ENCODE measurements around the gene TRMT11. TPM values are rescaled to one million over a fixed set of nuclear protein-coding genes. Genes with fewer than 3 reads are reported as not detected.

TRMT11 gene
- total and polyA plus RNA-seq, 2 of the 8 experiments (the other 6 are each of a cell fraction or from before 2014, with no cell fraction given), result 19.7 to 32.4 TPM

GRCh38 chr6:126015863-126016262, 29.5 kb downstream of the TRMT11 start:
- Histone ChIP-seq H3K4ac (replicated peaks; ENCODE audit: insufficient read length, low read depth, low read length) (no peak overlapping the region), H3K18ac (ENCODE audit: extremely low read depth, low read length) (no peak overlapping the region), H3K9me3 (ENCODE audit: insufficient read depth in 2 of 2, low read depth in 1 of 2, low read length in 1 of 2) (no peaks in the 10 kb centered on the region), H3K27me3 (replicated peaks in 1 of 4; ENCODE audit: control insufficient read depth in 3 of 4, extremely low read depth in 1 of 4, insufficient read depth in 3 of 4, low read length in 3 of 4) (no peaks in the 10 kb centered on the region), H4K8ac (ENCODE audit: extremely low read depth, insufficient read depth, low read length) (no peak overlapping the region), H4K91ac (replicated peaks; ENCODE audit: insufficient read length, low read length) (no peak overlapping the region), H3K4me3 (ENCODE audit: extremely low read depth in 1 of 4, insufficient read depth in 2 of 4, low read depth in 3 of 4, low read length in 4 of 4) (no peak overlapping the region), H2BK5ac (ENCODE audit: low read depth, low read length) (no peak overlapping the region), H3K14ac (ENCODE audit: insufficient read length) (no peak overlapping the region), H4K20me1 (replicated peaks in 1 of 2; ENCODE audit: control insufficient read depth in 1 of 2, insufficient read depth in 2 of 2, low read length in 2 of 2) (no peaks in the 10 kb centered on the region), H3K27ac (ENCODE audit: low read depth, low read length) (no peak overlapping the region), H3K36me3 (ENCODE audit: control insufficient read depth in 2 of 4, insufficient read depth in 4 of 4, low read length in 3 of 4) (peaks cover 2 to 73% (median 39%) of the 10 kb centered on the region in 4 experiments; a peak in 7 of 8 replicates), H2BK12ac (ENCODE audit: low read depth, low read length) (no peak overlapping the region), H3K4me2 (ENCODE audit: insufficient read depth in 1 of 2, low read depth in 2 of 2, low read length in 2 of 2) (no peak overlapping the region), H4K5ac (ENCODE audit: insufficient read length, low read depth, low read length) (no peak overlapping the region), H3K23ac (ENCODE audit: insufficient read length) (no peak overlapping the region), H2BK15ac (ENCODE audit: low read length) (no peak overlapping the region), H3K79me1 (ENCODE audit: low read depth, low read length) (no peaks in the 10 kb centered on the region), H3K4me1 (replicated peaks in 1 of 4; ENCODE audit: control insufficient read depth in 3 of 4, insufficient read depth in 4 of 4, low read length in 3 of 4) (no peaks in the 10 kb centered on the region), H2AK5ac (ENCODE audit: low read depth, low read length) (no peak overlapping the region), H2BK120ac (replicated peaks; ENCODE audit: low read depth, low read length) (no peak overlapping the region), H3K23me2 (ENCODE audit: low read depth, low read length) (no peaks in the 10 kb centered on the region), H3K79me2 (ENCODE audit: control insufficient read depth in 1 of 2, insufficient read depth in 2 of 2, low read length in 2 of 2) (no peaks in the 10 kb centered on the region), H3K56ac (replicated peaks; ENCODE audit: insufficient read length, low read depth, low read length) (no peak overlapping the region), H3K9ac (replicated peaks in 1 of 4; ENCODE audit: extremely low read depth in 1 of 4, low read depth in 3 of 4, low read length in 3 of 4) (no peak overlapping the region), H2BK20ac (ENCODE audit: low read length) (no peak overlapping the region), H2AFZ (ENCODE audit: low read length) (no peak overlapping the region)
- ChIA-PET POLR2A (ENCODE audit: partially characterized antibody) (no interaction called here), CTCF (ENCODE audit: partially characterized antibody) (no interaction called here)
- TF ChIP-seq KDM5A (IDR thresholded peaks at IDR 0.05; ENCODE audit: low read length), result no peak
- no peak for TF ChIP-seq RBBP5 (IDR thresholded peaks at IDR 0.05; ENCODE audit: borderline replicate concordance, low read depth, low read length)
- TF ChIP-seq E2F6 (IDR thresholded peaks at IDR 0.05), result no peak
- no peak for TF ChIP-seq CHD2 (IDR thresholded peaks at IDR 0.05; ENCODE audit: low read length)
- TF ChIP-seq NRF1 (IDR thresholded peaks at IDR 0.05; ENCODE audit: low read depth, low read length), result no peak
- no peak for TF ChIP-seq JUND (IDR thresholded peaks at IDR 0.05; ENCODE audit: low read length)
- no peak for TF ChIP-seq KDM1A (IDR thresholded peaks at IDR 0.05; ENCODE audit: borderline replicate concordance, low read length)
- TF ChIP-seq NANOG (IDR thresholded peaks at IDR 0.05; ENCODE audit: insufficient read depth, low read depth, low read length, poor library complexity, severe bottlenecking), result no peak
- no peak for TF ChIP-seq HDAC2 (IDR thresholded peaks at IDR 0.05; ENCODE audit: borderline replicate concordance in 1 of 2, low read depth in 2 of 2, low read length in 2 of 2)
- TF ChIP-seq BCL11A (IDR thresholded peaks at IDR 0.05; ENCODE audit: low read depth in 2 of 2, low read length in 2 of 2), result no peak
- TF ChIP-seq KDM4A (IDR thresholded peaks at IDR 0.05; ENCODE audit: low read depth, low read length, severe bottlenecking), result no peak
- no peak for TF ChIP-seq CBX8 (IDR thresholded peaks at IDR 0.05; ENCODE audit: borderline replicate concordance, low read depth, low read length)
- no peak for TF ChIP-seq CREB1 (IDR thresholded peaks at IDR 0.05)
- FAIRE-seq (no peak), DNase-seq (ENCODE audit: low read depth in 1 of 2, low spot score in 2 of 2) (no peak)
- 100% methylated on average over 1 of the region's 1 CpG; no CpG with 5 or more reads in 1 of the 2 experiments for WGBS, 2 experiments (ENCODE audit: extremely low coverage in 1 of 2, insufficient coverage in 1 of 2, insufficient read length in 1 of 2, insufficient replicate concordance in 2 of 2, low coverage in 1 of 2, low lambda C conversion rate in 2 of 2, missing lambda C conversion rate in 1 of 2)
